GM18511 (cell line): ENCODE data around the gene KCTD6.
"Not testable (repeated sequence)": the region's sequence is repeated elsewhere in the genome, so short reads cannot be mapped to it uniquely, and the experiment has no call there.

Source experiments
- ATAC-seq: cut with Tn5 transposase; IDR thresholded peaks from one replicate; pipeline ENCODE4 v1.9.1; 2021; ENCODE audit warnings: mild to moderate bottlenecking, moderate library complexity; ENCODE audit not compliant: unreplicated experiment

KCTD6 gene

GRCh38 chr3:58522759-58523425, 31.0 kb downstream of the KCTD6 start:
- no peak for ATAC-seq

- no peak for ATAC-seq
Observed at GRCh38 chr3:58524326-58524888, 32.5 kb downstream of the KCTD6 start.

GRCh38 chr3:58526515-58526957, 34.6 kb downstream of the KCTD6 start:
- no peak for ATAC-seq

GRCh38 chr3:58527440-58527839, 35.5 kb downstream of the KCTD6 start:
- not testable (repeated sequence) for ATAC-seq

- no peak for ATAC-seq
Observed at GRCh38 chr3:58528629-58529028, 36.7 kb downstream of the KCTD6 start.

- no peak for ATAC-seq
Observed at GRCh38 chr3:58529516-58530353, 37.8 kb downstream of the KCTD6 start.

- ATAC-seq, result no peak
Observed at GRCh38 chr3:58530354-58530865, 38.5 kb downstream of the KCTD6 start.

GRCh38 chr3:58531555-58531954, 39.7 kb downstream of the KCTD6 start:
- no peak for ATAC-seq

- ATAC-seq, result no peak
Observed at GRCh38 chr3:58531956-58532355, 40.1 kb downstream of the KCTD6 start.

- ATAC-seq, result peak; percentile 98
Observed at GRCh38 chr3:58532794-58533220, 40.9 kb downstream of the KCTD6 start.

- ATAC-seq, result no peak
Observed at GRCh38 chr3:58534592-58535494, 42.9 kb downstream of the KCTD6 start.

- no peak for ATAC-seq
Observed at GRCh38 chr3:58535531-58536500, 43.9 kb downstream of the KCTD6 start.

- no peak for ATAC-seq
Observed at GRCh38 chr3:58536501-58537411, 44.9 kb downstream of the KCTD6 start, which contains the start of gene ACOX2. TSS of gene ACOX2 (minus strand) at chr3:58537190. CDS start at chr3:58535106, 2,084 bp downstream.

GRCh38 chr3:58537412-58538301, 45.8 kb downstream of the KCTD6 start:
- ATAC-seq, result no peak

GRCh38 chr3:58539626-58540025, 47.7 kb downstream of the KCTD6 start:
- no peak for ATAC-seq

- no peak for ATAC-seq
Observed at GRCh38 chr3:58540176-58540858, 48.4 kb downstream of the KCTD6 start.

GRCh38 chr3:58544541-58544940, 52.6 kb downstream of the KCTD6 start:
- ATAC-seq, result no peak
